Sigmoid colon (tissue), 7 donors: ENCODE results near the gene CPNE6. TPM values are rescaled to one million over a fixed set of nuclear protein-coding genes. Genes with fewer than 3 reads are reported as not detected.
"Not testable (repeated sequence)": the region's sequence is repeated elsewhere in the genome, so short reads cannot be mapped to it uniquely, and the experiment has no call there.

ENCODE experiments used
- DNase-seq: peaks from one replicate; pipeline ENCODE4 v3.0.0-alpha.2; 2019
- H3K27ac ChIP-seq, 4 donors: fragments of 200-600 bp; sonication (generic); one replicate each; pipeline ENCODE4 v1.5.1; 2016 to 2019; ENCODE audit warnings: mild to moderate bottlenecking in 1 of 4
- H3K27me3 ChIP-seq, 3 donors: fragments of 200-600 bp; sonication (generic); one replicate each; pipeline ENCODE4 v1.5.1; 2019; ENCODE audit warnings: mild to moderate bottlenecking in 1 of 3
- H3K36me3 ChIP-seq, 4 donors: fragments of 200-600 bp; sonication (generic); one replicate each; pipeline ENCODE4 v1.5.1; 2016 to 2019
- H3K4me1 ChIP-seq, 4 donors: fragments of 200-600 bp; sonication (generic); one replicate each; pipeline ENCODE4 v1.5.1; 2017 to 2019
- H3K4me3 ChIP-seq, 4 donors: fragments of 200-600 bp; sonication (generic); one replicate each; pipeline ENCODE4 v1.5.1; 2017 to 2019; ENCODE audit warnings: mild to moderate bottlenecking in 2 of 4, moderate library complexity in 1 of 4
- H3K9me3 ChIP-seq, 4 donors: fragments of 200-600 bp in 3 of 4; sonication (generic) in 3 of 4; one replicate each; pipeline versions ENCODE4 v1.5.1 to v1.6.1; 2013 to 2019
- EP300 ChIP-seq, 4 donors: sonication (generic); formaldehyde crosslinking; IDR thresholded peaks; one replicate each; pipeline ENCODE4 v1.6.1; 2017; ENCODE audit warnings: antibody characterized with exemption in 4 of 4
- POLR2A ChIP-seq, 2 donors: fragments of 450-650 bp; IDR thresholded peaks; one replicate each; pipeline ENCODE4 v1.6.1; 2016; ENCODE audit warnings: antibody characterized with exemption in 2 of 2, mild to moderate bottlenecking in 2 of 2, moderate library complexity in 2 of 2
- POLR2AphosphoS5 ChIP-seq, 4 donors: sonication (generic); formaldehyde crosslinking; IDR thresholded peaks; one replicate each; pipeline ENCODE4 v1.6.1; 2017; ENCODE audit warnings: antibody characterized with exemption in 4 of 4
- whole genome bisulfite sequencing, 2 donors: extraction: QIAGEN DNeasy Blood & Tissue Kit; methylation state at CpG; one replicate each; pipeline ENCODE4 v1.1.7; 2013; 5-methylcytosine and 5-hydroxymethylcytosine counted together
- intact Hi-C: fragments of 100-400 bp; cut with DNase I; formaldehyde crosslinking; loops from one replicate; pipeline ENCODE4 v1.15.1; 2023
- polyA plus RNA-seq, 3 donors: library from polyadenylated mRNA; stranded (reverse); fragments of 200-250 nt; gene quantifications; one replicate each; pipeline ENCODE4 v1.2.3, GENCODE V29; 2013
- total RNA-seq, 4 donors: library from RNA; depleted of rRNA; stranded (reverse); fragments of >200 nt; gene quantifications; one replicate each; pipeline ENCODE4 v1.1.0, GENCODE V29; 2016
- TF ChIP-seq, protein P1 (sequence below), 4 experiments: fragments of 450-650 bp in 3 of 4; fragments of 200-600 bp in 1 of 4; IDR thresholded peaks; one replicate each; pipeline ENCODE4 v1.5.1; 2016 to 2019; ENCODE audit warnings: antibody characterized with exemption in 4 of 4, mild to moderate bottlenecking in 3 of 4, moderate library complexity in 2 of 4
- donor health status: healthy with polysubstance abuse.
- donor health status: Bipolar disorder and iron deficiency.
- donor health status: healthy.

The CPNE6 gene
- total and polyA plus RNA-seq, 7 donors = 0.42 to 3.3 (median 2.3) TPM; not detected in 3

DNA sequence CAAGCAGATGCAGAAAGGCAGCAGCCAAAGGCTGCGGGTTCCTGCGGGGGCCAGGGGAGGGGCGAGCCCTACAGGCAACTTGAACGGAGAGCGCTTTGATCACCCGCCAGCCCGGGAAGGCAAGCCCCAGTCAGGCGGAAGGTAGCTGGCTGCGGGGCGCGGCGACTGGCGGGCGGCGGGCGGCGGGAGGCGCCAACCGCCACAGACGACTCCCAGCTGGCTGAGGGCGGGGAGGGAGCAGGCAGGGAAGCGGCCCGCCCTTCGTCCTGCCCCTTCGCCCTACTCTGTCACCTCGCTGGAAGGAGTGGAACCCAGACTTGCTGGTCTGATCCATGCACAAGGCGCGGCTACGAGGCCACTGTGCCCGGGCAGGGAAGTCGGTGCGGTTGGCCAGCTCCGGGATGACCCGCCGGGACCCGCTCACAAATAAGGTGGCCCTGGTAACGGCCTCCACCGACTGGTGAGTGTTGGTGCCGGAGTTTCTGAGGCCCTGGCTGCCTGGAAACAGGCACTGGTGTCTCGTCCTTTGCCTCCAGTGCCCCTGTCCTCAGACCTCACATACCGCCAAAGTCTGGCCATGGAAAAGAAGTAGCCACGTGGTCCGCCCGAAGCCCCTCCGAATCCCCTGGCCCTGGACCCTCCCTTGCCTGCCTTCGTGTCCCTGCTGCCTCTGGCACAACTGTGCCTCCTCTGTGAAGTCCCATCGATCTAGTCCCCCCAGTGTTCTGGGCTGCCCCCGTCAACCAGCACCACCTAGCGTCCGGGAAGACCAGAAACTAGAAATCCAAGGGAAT, 35.0 kb upstream of the CPNE6 start:
- H3K4me3 ChIP-seq = peak overlapping the region; percentile 42 to 59 (median 54)
- H3K27ac ChIP-seq = peak overlapping the region; percentile 84 to 93 (median 88)
- intact Hi-C loops = loop anchor here (1.0 to 5.0 kb wide), 2 partner anchors 22 to 49 kb away; partner anchors contain the start of gene DHRS4L2
- no peaks in the 10 kb centered on the region for H3K9me3 ChIP-seq
- TF ChIP-seq, protein P1, sequence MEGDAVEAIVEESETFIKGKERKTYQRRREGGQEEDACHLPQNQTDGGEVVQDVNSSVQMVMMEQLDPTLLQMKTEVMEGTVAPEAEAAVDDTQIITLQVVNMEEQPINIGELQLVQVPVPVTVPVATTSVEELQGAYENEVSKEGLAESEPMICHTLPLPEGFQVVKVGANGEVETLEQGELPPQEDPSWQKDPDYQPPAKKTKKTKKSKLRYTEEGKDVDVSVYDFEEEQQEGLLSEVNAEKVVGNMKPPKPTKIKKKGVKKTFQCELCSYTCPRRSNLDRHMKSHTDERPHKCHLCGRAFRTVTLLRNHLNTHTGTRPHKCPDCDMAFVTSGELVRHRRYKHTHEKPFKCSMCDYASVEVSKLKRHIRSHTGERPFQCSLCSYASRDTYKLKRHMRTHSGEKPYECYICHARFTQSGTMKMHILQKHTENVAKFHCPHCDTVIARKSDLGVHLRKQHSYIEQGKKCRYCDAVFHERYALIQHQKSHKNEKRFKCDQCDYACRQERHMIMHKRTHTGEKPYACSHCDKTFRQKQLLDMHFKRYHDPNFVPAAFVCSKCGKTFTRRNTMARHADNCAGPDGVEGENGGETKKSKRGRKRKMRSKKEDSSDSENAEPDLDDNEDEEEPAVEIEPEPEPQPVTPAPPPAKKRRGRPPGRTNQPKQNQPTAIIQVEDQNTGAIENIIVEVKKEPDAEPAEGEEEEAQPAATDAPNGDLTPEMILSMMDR (IDR thresholded peaks at IDR 0.05) = peak; percentile 57 to 74 (median 65)
- TF ChIP-seq EP300 (IDR thresholded peaks at IDR 0.05) (no peak), POLR2A (IDR thresholded peaks at IDR 0.05) (peak in 1 of 2 donors; percentile 34), POLR2AphosphoS5 (IDR thresholded peaks at IDR 0.05) (peak; percentile 17 to 67 (median 24))
- H3K36me3 ChIP-seq = no peaks in the 10 kb centered on the region
- H3K27me3 ChIP-seq = no peaks in the 10 kb centered on the region
- 0% methylated on average over 50 of the region's 50 CpGs for WGBS, 2 donors
- H3K4me1 ChIP-seq = peaks cover 0 to 6% (median 0%) of the 10 kb centered on the region in 4 donors
- DNase-seq = peak; percentile 87

GRCh38 chr14:24036963-24037657, 34.3 kb upstream of the CPNE6 start:
- not testable (repeated sequence) for H3K4me1 ChIP-seq, H3K9me3 ChIP-seq, DNase-seq, H3K27me3 ChIP-seq, H3K36me3 ChIP-seq
- intact Hi-C loops = loop anchor here (1.0 to 5.0 kb wide), 2 partner anchors 23 to 50 kb away; partner anchors contain the start of gene DHRS4L2
- H3K4me3 ChIP-seq = peak overlapping the region in 3 of 4 donors; percentile 53 to 59 (median 56)
- peak overlapping the region; percentile 84 to 93 (median 88) for H3K27ac ChIP-seq
- 33 to 47% methylated on average over 10 of the region's 10 CpGs for WGBS, 2 donors

DNA sequence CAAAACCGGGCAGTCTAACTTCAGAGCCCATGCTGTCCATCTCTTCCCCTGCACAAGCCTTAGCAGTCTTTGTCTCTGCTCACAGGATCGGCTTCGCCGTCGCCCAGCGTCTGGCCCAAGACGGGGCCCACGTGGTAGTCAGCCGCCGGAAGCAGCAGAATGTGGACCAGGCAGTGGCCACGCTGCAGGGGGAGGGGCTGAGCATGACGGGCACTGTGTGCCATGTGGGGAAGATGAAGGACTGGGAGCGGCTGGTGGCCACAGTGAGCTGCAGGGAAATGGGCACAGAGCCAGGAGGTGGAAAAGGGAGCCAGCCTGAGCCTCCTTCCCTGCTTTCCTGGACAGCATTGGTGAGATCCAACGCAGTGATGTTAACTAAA, 33.7 kb upstream of the CPNE6 start:
- no peak for DNase-seq
- no peak for TF ChIP-seq POLR2AphosphoS5 (IDR thresholded peaks at IDR 0.05)
- TF ChIP-seq, protein P1 (IDR thresholded peaks at IDR 0.05) = no peak
- WGBS, 2 donors = 64 to 81% methylated on average over 14 of the region's 14 CpGs
- peaks cover 0 to 6% (median 0%) of the 10 kb centered on the region in 4 donors for H3K4me1 ChIP-seq
- H3K9me3 ChIP-seq = no peaks in the 10 kb centered on the region
- no peaks in the 10 kb centered on the region for H3K27me3 ChIP-seq
- no peaks in the 10 kb centered on the region for H3K36me3 ChIP-seq
- intact Hi-C loops = loop anchor here (5.0 kb wide), 1 partner anchor 50 kb away; the partner anchor contains the start of gene DHRS4L2
- H3K27ac ChIP-seq = no peak overlapping the region
- no peak overlapping the region for H3K4me3 ChIP-seq

DNA sequence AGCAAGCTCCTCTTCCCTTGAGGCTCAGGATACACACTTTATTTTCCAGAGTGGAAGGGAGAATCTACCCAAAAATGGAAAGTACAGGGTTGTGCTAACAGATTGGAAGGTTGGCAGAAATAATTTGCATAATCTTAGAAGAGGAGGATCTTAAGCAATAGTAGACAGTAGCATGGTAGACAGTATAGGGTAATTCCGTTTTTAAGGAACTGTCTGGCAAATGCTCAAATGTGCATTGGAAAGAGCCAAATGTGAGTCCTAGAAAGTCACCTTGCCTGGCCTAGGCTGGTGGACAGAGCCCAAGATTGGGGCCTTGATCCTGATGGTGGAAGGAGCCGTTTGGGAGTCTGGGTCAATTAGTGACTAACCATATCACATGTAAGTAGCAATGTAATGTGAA, 32.7 kb upstream of the CPNE6 start:
- TF ChIP-seq EP300 (IDR thresholded peaks at IDR 0.05) (no peak), POLR2A (IDR thresholded peaks at IDR 0.05) (no peak), POLR2AphosphoS5 (IDR thresholded peaks at IDR 0.05) (no peak)
- TF ChIP-seq, protein P1 (IDR thresholded peaks at IDR 0.05) = no peak
- H3K4me1 ChIP-seq = peaks cover 0 to 6% (median 0%) of the 10 kb centered on the region in 4 donors
- intact Hi-C loops = loop anchor here (5.0 kb wide), 1 partner anchor 51 kb away; the partner anchor contains the start of gene DHRS4L2
- no peak overlapping the region for H3K4me3 ChIP-seq
- 90 to 95% methylated on average over 2 of the region's 2 CpGs for WGBS, 2 donors
- no peak for DNase-seq
- H3K9me3 ChIP-seq = no peaks in the 10 kb centered on the region
- H3K27ac ChIP-seq = no peak overlapping the region
- no peaks in the 10 kb centered on the region for H3K27me3 ChIP-seq
- H3K36me3 ChIP-seq = no peaks in the 10 kb centered on the region

GRCh38 chr14:24040692-24041091, 30.7 kb upstream of the CPNE6 start:
- intact Hi-C loops = no loop called here
- H3K9me3 ChIP-seq = no peaks in the 10 kb centered on the region
- DNase-seq = no peak
- peaks cover 0 to 6% (median 0%) of the 10 kb centered on the region in 4 donors for H3K4me1 ChIP-seq
- TF ChIP-seq POLR2A (IDR thresholded peaks at IDR 0.05) = no peak
- TF ChIP-seq POLR2AphosphoS5 (IDR thresholded peaks at IDR 0.05) = no peak
- TF ChIP-seq, protein P1 (IDR thresholded peaks at IDR 0.05) = no peak
- TF ChIP-seq EP300 (IDR thresholded peaks at IDR 0.05) = no peak
- 25 to 56% methylated on average over 2 of the region's 2 CpGs for WGBS, 2 donors
- no peaks in the 10 kb centered on the region for H3K36me3 ChIP-seq
- no peak overlapping the region for H3K4me3 ChIP-seq
- no peaks in the 10 kb centered on the region for H3K27me3 ChIP-seq
- no peak overlapping the region for H3K27ac ChIP-seq
